22Rv1 (cell line): ENCODE results near the gene LMNTD1.

Experiments
- H3K27ac ChIP-seq: fragments of 450-650 bp; 2 replicates; pipeline ENCODE4 v1.5.1; 2017
- CTCF ChIP-seq: fragments of 450-650 bp; IDR thresholded peaks from 2 replicates; pipeline ENCODE4 v1.5.1; 2017; ENCODE audit warnings: mild to moderate bottlenecking
- ZFX ChIP-seq: fragments of 450-650 bp; IDR thresholded peaks from 2 replicates; pipeline ENCODE4 v1.6.1; 2017; ENCODE audit warnings: antibody characterized with exemption, borderline replicate concordance

LMNTD1 gene

GRCh38 chr12:25526778-25527177, 26.3 kb downstream of the LMNTD1 start:
- no peak for TF ChIP-seq ZFX
- no peak for TF ChIP-seq CTCF
- H3K27ac ChIP-seq = no peak overlapping the region

GRCh38 chr12:25524366-25524765, 28.7 kb downstream of the LMNTD1 start:
- H3K27ac ChIP-seq = no peak overlapping the region
- TF ChIP-seq CTCF (no peak), ZFX (no peak)

- no peak overlapping the region for H3K27ac ChIP-seq
- TF ChIP-seq CTCF (no peak), ZFX (no peak)
These were observed 31.3 kb downstream of the LMNTD1 start for GRCh38 chr12:25521625-25522256.

- H3K27ac ChIP-seq = no peak overlapping the region
- TF ChIP-seq CTCF (no peak), ZFX (no peak)
These were observed 34.6 kb downstream of the LMNTD1 start for GRCh38 chr12:25518512-25518911.

- TF ChIP-seq CTCF (no peak), ZFX (no peak)
- H3K27ac ChIP-seq = no peak overlapping the region
These were observed 48.3 kb downstream of the LMNTD1 start for GRCh38 chr12:25504744-25505143.

GRCh38 chr12:25503666-25504065, 49.4 kb downstream of the LMNTD1 start:
- no peak for TF ChIP-seq CTCF
- no peak for TF ChIP-seq ZFX
- no peak overlapping the region for H3K27ac ChIP-seq

GRCh38 chr12:25502596-25502995, 50.5 kb downstream of the LMNTD1 start:
- no peak overlapping the region for H3K27ac ChIP-seq
- TF ChIP-seq CTCF = no peak
- no peak for TF ChIP-seq ZFX
